NT2/D1 (cell line): ENCODE measurements around the gene CCDC134.

Source experiments
- YY1 ChIP-seq: IDR thresholded peaks from 2 replicates; pipeline ENCODE4 v1.6.1; 2011; ENCODE audit not compliant: insufficient read length, insufficient read depth
- ZNF274 ChIP-seq: IDR thresholded peaks from 2 replicates; pipeline ENCODE4 v1.6.1; 2011; ENCODE audit warnings: mild to moderate bottlenecking, low read depth, low read length

- TF ChIP-seq YY1 (no peak), ZNF274 (no peak)
Measured at GRCh38 chr22:41779929-41780505, 20.5 kb upstream of the CCDC134 start.
